Iris pigment epithelial cell (primary cell): ENCODE results near the gene THSD4.
A peak's percentile ranks its signal among the peaks of the same experiment; 100 is the strongest.
"Not testable (repeated sequence)": the region's sequence is repeated elsewhere in the genome, so short reads cannot be mapped to it uniquely, and the experiment has no call there.

ENCODE experiments used
- DNase-seq: peaks from one replicate; pipeline ENCODE4 v3.0.0-alpha.2; 2011; ENCODE audit warnings: low read depth

Gene THSD4

GRCh38 chr15:71658827-71659729 is 543.8 kb downstream of the THSD4 start:
- DNase-seq, result no peak

- DNase-seq, result peak; percentile 28
Observed at GRCh38 chr15:71659730-71660067, 544.4 kb downstream of the THSD4 start.

GRCh38 chr15:71660501-71660900 is 545.2 kb downstream of the THSD4 start:
- no peak for DNase-seq

GRCh38 chr15:71662306-71662705 is 547.0 kb downstream of the THSD4 start:
- DNase-seq, result no peak

- no peak for DNase-seq
Observed at GRCh38 chr15:71664622-71665021, 549.4 kb downstream of the THSD4 start.

GRCh38 chr15:71666763-71667620 is 551.7 kb downstream of the THSD4 start:
- DNase-seq, result peak; percentile 17

GRCh38 chr15:71669688-71670087 is 554.4 kb downstream of the THSD4 start:
- no peak for DNase-seq

- not testable (repeated sequence) for DNase-seq
Observed at GRCh38 chr15:71670222-71670621, 555.0 kb downstream of the THSD4 start.

GRCh38 chr15:71674354-71674753 is 559.1 kb downstream of the THSD4 start:
- no peak for DNase-seq

- no peak for DNase-seq
Observed at GRCh38 chr15:71677352-71677751, 562.1 kb downstream of the THSD4 start.

GRCh38 chr15:71677766-71678165 is 562.5 kb downstream of the THSD4 start:
- no peak for DNase-seq

- peak; percentile 37 for DNase-seq
Observed at GRCh38 chr15:71678191-71678590, 562.9 kb downstream of the THSD4 start.

GRCh38 chr15:71678605-71679004 is 563.3 kb downstream of the THSD4 start:
- no peak for DNase-seq

- DNase-seq, result no peak
Observed at GRCh38 chr15:71679223-71679792, 564.0 kb downstream of the THSD4 start.

GRCh38 chr15:71679793-71680353 is 564.6 kb downstream of the THSD4 start:
- DNase-seq, result peak; percentile 70

GRCh38 chr15:71682001-71682400 is 566.7 kb downstream of the THSD4 start:
- no peak for DNase-seq

- DNase-seq, result peak; percentile 67
Observed at GRCh38 chr15:71683411-71684274, 568.4 kb downstream of the THSD4 start.

GRCh38 chr15:71685420-71685993 is 570.2 kb downstream of the THSD4 start:
- peak; percentile 47 for DNase-seq

GRCh38 chr15:71686221-71687050 is 571.2 kb downstream of the THSD4 start:
- DNase-seq, result no peak

- peak; percentile 88 for DNase-seq
Observed at GRCh38 chr15:71687902-71688508, 572.7 kb downstream of the THSD4 start.
